ENCODE results near the gene NKX6-2.

DNA sequence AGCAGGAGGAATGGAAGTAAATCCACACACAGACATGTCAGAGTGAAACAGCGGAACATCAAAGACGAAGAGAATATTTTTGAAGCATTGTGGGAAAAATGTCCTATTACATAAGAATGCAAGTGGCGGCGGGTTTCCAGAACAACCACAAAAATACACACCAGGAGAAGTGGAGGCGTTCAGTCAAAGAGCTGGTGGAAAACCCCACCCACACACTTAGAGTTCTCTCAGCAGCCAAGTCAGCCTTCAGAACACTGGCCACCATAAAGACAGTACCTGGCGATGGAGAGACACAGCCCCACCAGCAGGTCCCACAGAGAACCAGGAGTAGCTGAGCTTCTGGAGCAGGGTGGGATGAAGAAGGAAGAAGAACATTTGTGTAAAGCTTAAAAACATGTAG lies 23.7 kb downstream of the NKX6-2 start:
- TF ChIP-seq EZH2 (IDR thresholded peaks at IDR 0.05; ENCODE audit: insufficient read depth, poor library complexity, severe bottlenecking) (no peak), EZH2phosphoT487 (IDR thresholded peaks at IDR 0.05; ENCODE audit: insufficient read depth, low read depth) (no peak)

Data from GM23248 (cell line).